C4-2B (cell line): ENCODE measurements around the gene CYBB.

Experiments
- CTCF ChIP-seq: fragments of 450-650 bp; conservative IDR thresholded peaks from 2 replicates; pipeline ENCODE4 v1.5.1; 2017; ENCODE audit warnings: mild to moderate bottlenecking
- ZFX ChIP-seq: fragments of 450-650 bp; IDR thresholded peaks from 2 replicates; pipeline ENCODE4 v1.6.1; 2017

DNA sequence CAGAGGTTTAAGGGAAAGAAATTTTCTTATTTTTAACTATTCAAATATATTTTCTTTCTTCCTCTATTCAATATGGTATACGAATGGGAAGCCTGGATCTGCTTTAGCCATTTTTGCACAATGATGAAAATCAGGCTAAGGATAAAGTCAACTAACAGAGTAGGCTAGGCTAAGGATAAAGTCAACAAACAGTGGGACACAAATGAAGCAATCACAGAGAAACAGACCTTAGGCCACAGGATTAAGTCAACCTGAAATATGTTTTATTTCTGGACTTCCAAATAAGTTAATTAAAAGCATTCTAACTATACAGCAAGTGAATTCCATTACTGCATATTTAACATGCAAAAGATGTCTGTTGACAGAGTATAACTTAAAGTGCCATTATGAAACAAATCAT, 50.5 kb downstream of the CYBB start:
- TF ChIP-seq CTCF = no peak
- TF ChIP-seq ZFX = no peak
